CD4-positive, alpha-beta T cell treated with Interleukin-10 for 1 hour (primary cell): Measurements from ENCODE around the gene CYSTM1.
A peak's percentile ranks its signal among the peaks of the same experiment; 100 is the strongest.
"Not testable (repeated sequence)": the region's sequence is repeated elsewhere in the genome, so short reads cannot be mapped to it uniquely, and the experiment has no call there.

Source experiments
- DNase-seq: peaks from one replicate; pipeline ENCODE4 v3.0.0-alpha.2; 2020

The CYSTM1 gene

GRCh38 chr5:140151144-140152021, 23.6 kb upstream of the CYSTM1 start:
- DNase-seq, result no peak

- no peak for DNase-seq
These were observed 22.7 kb upstream of the CYSTM1 start for GRCh38 chr5:140152022-140152999.

GRCh38 chr5:140153255-140153654, 21.7 kb upstream of the CYSTM1 start:
- no peak for DNase-seq

GRCh38 chr5:140153905-140154304, 21.1 kb upstream of the CYSTM1 start:
- no peak for DNase-seq

- not testable (repeated sequence) for DNase-seq
These were observed 20.1 kb upstream of the CYSTM1 start for GRCh38 chr5:140154710-140155381.

GRCh38 chr5:140157032-140157781, 17.8 kb upstream of the CYSTM1 start:
- peak; percentile 88 for DNase-seq

- no peak for DNase-seq
These were observed 15.7 kb upstream of the CYSTM1 start for GRCh38 chr5:140159014-140159927.

GRCh38 chr5:140162275-140162674, 12.7 kb upstream of the CYSTM1 start:
- DNase-seq, result no peak

GRCh38 chr5:140162781-140163180, 12.2 kb upstream of the CYSTM1 start:
- DNase-seq, result no peak

- no peak for DNase-seq
These were observed 9.7 kb upstream of the CYSTM1 start for GRCh38 chr5:140165101-140165922.

GRCh38 chr5:140165923-140166270, 9.1 kb upstream of the CYSTM1 start:
- DNase-seq, result no peak

GRCh38 chr5:140166911-140167310, 8.1 kb upstream of the CYSTM1 start:
- no peak for DNase-seq

- no peak for DNase-seq
These were observed 6.6 kb upstream of the CYSTM1 start for GRCh38 chr5:140168371-140168770.

GRCh38 chr5:140169410-140169809, 5.6 kb upstream of the CYSTM1 start:
- no peak for DNase-seq

GRCh38 chr5:140172483-140172882, 2.5 kb upstream of the CYSTM1 start:
- no peak for DNase-seq

- DNase-seq, result no peak
These were observed 974 bp upstream of the CYSTM1 start for GRCh38 chr5:140174014-140174413.

- peak; percentile 64 for DNase-seq
These were observed 511 bp downstream of the CYSTM1 start for GRCh38 chr5:140175367-140176030.

GRCh38 chr5:140176031-140176387, 1.0 kb downstream of the CYSTM1 start:
- no peak for DNase-seq

GRCh38 chr5:140178086-140178410, 3.1 kb downstream of the CYSTM1 start:
- no peak for DNase-seq
